ENCODE data around the gene CDKAL1.

Gene CDKAL1

GRCh38 chr6:20850686-20851416 lies 316.6 kb downstream of the CDKAL1 start:
- no peak for DNase-seq

GRCh38 chr6:20851795-20852194 lies 317.5 kb downstream of the CDKAL1 start:
- no peak for DNase-seq

GRCh38 chr6:20853828-20854227 lies 319.6 kb downstream of the CDKAL1 start:
- no peak for DNase-seq

GRCh38 chr6:20856681-20857288 lies 322.5 kb downstream of the CDKAL1 start:
- no peak for DNase-seq

GRCh38 chr6:20861481-20861880 lies 327.2 kb downstream of the CDKAL1 start:
- DNase-seq: no peak

GRCh38 chr6:20866036-20866435 lies 331.8 kb downstream of the CDKAL1 start:
- DNase-seq: no peak

GRCh38 chr6:20866935-20867703 lies 332.9 kb downstream of the CDKAL1 start:
- no peak for DNase-seq

GRCh38 chr6:20868397-20869096 lies 334.3 kb downstream of the CDKAL1 start:
- no peak for DNase-seq

DNA sequence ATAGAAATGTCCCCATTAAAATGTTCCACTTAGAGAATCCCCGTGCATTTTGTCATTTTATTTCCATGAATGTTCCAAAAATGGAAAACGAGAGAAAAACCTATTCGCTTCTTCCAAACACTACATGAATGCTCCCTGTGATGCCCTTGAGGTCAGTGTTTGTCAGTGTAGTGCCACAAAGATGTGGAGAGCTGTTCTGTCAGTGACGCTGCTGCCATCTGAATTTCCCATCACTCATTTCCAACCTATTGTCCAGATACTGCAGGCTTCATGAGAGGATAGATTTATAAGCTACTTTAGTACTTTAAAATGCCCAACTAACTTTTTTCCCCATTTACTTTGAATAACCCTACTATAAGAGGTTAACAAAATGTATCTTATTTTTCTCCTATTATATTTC lies 335.8 kb downstream of the CDKAL1 start:
- no peak for DNase-seq

DNA sequence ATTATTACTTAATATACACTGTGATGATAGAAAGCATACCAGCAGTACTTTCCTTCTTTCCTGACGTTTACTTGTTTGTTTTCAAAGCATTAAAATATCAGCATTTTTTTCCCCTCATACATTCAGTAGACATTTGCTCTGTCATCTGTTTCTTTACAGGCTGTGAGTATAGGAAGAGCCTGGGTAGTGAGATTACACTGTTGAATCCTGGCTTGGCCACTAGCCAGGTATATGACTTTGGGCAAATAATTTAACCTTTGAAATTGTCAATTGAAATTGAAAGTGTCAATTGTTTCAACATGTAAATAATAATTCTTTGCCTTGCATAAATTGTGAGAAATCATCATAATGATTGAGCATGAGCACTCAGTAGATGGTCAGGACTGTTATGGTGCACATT lies 336.2 kb downstream of the CDKAL1 start:
- DNase-seq: no peak

- DNase-seq: no peak
These were observed 339.4 kb downstream of the CDKAL1 start for GRCh38 chr6:20873425-20874190.

GRCh38 chr6:20875369-20875963 lies 341.2 kb downstream of the CDKAL1 start:
- no peak for DNase-seq

- no peak for DNase-seq
These were observed 341.8 kb downstream of the CDKAL1 start for GRCh38 chr6:20876036-20876435.

- DNase-seq: no peak
These were observed 342.3 kb downstream of the CDKAL1 start for GRCh38 chr6:20876561-20876960.

DNA sequence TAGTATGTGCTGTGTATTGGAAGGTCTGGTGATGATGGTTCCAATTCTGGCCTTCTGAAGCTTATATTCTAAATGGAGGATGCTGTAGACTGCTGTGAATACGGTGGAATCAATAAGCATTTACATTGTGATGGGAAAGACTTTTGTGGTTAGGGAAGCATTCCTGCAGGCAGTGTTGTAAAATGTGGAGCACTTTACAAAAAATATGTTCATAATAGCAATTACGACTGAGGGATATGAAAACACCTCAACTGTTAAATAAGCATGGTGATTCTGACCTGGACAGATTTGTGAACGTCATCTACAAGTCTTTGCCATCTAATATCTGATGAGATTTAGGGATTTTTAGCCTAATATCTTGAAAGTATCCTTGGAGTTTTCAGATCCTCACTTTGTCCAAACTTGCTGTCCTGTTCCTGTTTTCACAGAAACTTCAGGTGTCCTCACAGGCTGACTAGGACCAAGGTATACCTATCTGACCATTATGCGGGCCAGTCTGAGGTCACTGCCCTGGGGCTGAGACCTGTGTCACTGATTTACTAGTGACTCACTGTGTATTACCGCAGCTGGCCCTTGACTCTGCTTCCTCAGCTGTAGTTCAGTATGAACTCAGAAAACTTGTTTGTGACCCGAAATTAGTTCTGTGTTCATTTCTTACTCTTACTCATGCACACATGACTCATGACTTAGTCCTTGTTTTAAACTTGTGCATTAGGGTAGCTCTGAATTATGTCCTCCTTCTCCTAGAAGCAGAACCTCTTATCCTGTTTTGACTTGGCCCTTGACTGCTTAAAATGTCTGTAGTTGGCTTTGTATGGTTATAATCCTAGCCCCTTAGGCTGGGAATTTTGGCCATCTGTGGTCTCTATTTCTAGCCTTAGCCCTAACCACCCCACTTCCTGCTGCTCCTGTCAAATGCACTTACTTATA lies 343.0 kb downstream of the CDKAL1 start:
- DNase-seq: no peak

DNA sequence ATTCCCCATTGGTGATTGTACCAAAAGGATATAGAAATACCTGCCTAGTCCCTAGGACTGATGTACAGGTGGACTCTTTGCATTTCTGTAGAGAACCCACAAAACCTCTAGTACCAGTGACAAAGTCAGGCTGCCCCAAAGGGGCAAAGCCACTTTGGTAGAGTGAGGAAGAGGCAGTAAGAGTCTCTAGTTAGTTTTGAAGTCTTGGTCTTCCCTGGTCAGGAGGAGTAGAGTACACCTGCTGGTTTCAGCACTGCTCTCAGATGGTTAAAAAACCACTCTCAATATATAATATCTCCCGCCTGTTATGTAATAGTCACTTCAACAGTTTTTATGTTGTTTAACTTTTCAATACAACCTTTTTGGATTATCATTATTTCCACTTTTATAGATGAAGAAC lies 344.9 kb downstream of the CDKAL1 start:
- DNase-seq: no peak

DNA sequence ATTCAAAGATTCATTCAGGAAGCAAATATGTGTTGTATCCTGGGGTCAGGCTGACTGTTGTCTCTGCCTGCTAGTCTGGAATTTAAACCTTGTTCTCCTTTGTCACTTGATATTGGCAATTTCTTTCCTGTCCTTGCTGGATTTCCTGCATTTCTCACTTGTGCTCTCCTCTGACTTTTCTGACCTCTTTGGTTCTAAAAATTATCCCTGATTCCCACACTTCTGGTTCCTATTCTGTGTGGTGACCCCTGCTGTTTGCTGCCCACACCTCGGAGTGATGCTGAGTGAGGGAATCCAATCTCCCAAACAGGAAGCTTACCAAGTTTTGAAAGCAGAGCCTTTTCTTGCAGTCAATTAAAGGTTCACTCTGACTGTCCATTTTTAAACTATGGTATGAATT lies 345.3 kb downstream of the CDKAL1 start:
- DNase-seq: no peak

DNA sequence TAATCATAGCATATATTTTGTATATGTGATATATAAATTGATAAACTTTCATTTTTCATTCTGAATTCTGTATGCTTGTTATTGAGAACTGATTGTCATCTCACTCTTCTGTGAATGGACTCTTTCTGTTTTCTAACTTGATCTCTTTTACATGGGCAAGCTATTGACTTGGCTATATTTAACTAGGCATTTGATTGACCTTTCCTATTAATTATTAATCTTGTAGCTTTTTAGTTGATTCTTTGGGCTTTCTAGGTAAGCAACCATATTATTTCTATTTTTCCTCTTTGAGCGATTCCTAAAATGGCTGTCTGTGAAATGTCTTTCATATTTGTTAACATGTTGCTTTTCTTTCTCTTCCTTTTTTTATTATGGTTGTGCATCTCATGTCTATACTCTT lies 347.1 kb downstream of the CDKAL1 start:
- DNase-seq: no peak

DNA sequence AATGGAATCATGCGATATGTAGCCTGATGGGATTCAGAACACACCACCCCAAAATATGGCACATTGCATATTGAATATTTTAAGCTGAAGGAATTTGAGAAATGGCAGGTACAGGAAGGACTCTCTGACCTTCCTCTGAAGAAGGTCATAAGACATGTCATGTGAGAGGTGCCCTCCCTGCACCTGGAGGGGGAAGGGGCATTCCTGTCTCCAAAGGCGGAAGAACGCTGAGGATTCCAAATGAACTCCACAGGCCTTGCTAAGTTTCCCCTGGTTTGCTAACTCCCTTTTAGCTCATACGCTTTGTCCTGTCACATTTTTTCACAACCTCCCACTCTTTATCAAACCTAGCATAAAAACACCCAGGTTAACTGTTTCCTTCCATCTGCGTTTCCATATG lies 347.8 kb downstream of the CDKAL1 start:
- no peak for DNase-seq

DNA sequence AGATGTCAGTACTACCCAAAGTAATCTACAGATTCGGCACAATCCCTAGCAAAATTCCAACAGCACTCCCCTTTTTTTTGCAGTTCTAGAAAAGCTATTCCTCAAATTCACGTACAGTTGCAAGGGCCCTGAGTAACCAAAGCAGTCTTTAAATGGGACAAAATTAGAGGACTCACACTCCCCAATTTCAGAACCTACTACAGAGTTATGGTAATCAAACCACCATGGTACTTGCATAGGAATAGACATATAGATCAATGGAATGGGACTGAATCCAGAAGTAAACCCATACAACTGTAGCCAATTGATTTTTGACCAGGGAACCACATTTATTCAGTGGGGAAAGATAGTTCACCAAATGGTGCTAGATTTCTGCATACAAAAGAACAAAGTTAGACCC lies 350.8 kb downstream of the CDKAL1 start:
- DNase-seq: no peak

DNA sequence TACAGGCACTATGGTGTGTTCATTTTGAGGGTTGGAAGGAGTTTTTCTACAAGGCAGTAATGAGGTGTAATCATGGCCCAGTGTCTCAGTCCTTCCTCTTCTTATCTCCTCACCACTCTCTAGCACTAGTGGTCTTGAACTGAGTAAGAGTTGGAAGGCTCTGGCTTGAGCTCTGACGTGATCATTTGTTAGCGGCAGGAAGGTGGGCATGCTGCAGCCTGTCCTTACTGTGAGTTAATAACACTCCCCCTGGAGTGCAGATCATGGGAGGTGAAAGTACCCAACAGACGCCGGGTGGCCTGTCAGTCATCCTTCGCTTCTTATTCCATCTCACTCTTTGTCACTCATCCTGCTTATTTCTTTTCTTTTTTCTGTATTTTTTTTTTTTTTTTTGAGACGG lies 356.9 kb downstream of the CDKAL1 start:
- DNase-seq: no peak
